ENCODE results near the gene SPACA7. TPM values are rescaled to one million over a fixed set of nuclear protein-coding genes. Genes with fewer than 3 reads are reported as not detected.
"Not testable (repeated sequence)": the region's sequence is repeated elsewhere in the genome, so short reads cannot be mapped to it uniquely, and the experiment has no call there.

SPACA7 gene
- total RNA-seq, 2 donors from 2014 or later: not detected

DNA sequence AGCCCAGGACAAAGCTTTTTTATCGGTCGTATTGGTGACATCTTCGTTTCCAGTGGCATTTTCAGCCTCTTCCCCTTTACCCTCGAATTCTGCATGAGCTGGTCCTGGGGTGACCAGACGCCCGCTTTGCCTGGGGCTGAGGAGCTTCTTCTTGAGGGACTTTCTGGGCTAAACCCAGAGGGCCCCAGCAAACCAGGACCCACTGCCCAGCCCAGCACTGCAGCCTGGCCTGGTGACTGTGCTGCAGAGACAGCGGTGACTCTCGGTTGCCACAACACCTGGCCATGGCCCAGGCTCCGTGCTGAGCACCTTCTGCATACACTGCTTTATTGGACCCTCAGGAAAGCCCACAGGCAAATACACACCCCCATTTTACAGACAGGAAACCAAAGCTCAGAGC, 21.0 kb downstream of the SPACA7 start:
- no peak for DNase-seq
- intact Hi-C loops (cut with DNase I): no loop called here
- ATAC-seq: no peak

DNA sequence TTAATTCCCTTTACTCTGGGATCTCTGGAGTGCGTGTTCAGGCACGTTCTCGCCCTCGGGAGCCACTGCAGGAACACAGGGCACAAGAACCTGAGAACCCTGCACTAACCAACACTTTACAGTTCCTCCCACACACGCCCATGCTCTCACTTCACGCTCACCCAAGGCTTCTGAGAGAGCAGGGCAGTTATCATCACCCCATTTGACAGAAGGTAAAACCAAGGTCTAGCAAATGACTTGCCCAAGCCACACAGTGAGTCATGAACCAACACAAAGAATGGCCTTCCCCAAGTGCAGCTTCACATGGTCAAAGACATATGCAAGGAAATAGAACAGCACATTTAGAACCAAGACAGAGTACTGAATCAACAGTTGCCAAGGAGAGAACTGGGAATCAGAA, 22.2 kb downstream of the SPACA7 start:
- ATAC-seq; intact Hi-C loops (cut with DNase I); DNase-seq: not testable (repeated sequence)

DNA sequence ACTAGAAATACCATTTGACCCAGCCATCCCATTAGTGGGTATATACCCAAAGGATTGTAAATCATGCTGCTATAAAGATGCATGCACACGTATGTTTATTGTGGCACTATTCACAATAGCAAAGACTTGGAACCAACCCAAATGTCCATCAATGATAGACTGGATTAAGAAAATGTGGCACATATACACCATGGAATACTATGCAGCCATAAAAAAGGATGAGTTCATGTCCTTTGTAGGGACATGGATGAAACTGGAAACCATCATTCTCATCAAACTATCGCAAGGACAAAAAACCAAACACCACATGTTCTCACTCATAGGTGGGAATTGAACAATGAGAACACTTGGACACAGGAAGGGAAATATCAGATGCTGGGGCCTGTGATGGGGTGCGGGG, 33.7 kb downstream of the SPACA7 start:
- DNase-seq; intact Hi-C loops (cut with DNase I); ATAC-seq: not testable (repeated sequence)

DNA sequence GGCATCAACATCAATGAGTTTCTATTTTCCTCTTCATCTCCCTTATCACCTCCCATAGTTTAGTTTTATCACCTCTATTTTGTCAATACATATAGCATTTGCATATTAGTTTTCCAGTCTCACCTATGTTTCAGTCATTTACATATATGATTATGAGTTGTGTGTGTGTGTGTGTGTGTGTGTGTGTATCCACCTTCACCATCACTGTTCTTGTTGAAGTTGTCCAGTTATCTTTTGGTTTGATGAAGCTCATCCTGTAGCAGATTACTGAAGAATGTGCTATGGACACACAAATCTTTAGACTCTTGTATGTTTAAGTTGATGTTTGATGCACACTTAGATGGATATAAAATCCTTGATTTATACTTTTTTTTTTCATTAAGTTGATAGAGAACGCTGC, 40.5 kb downstream of the SPACA7 start:
- intact Hi-C loops (cut with DNase I): no loop called here
- DNase-seq (no peak), ATAC-seq (no peak)

DNA sequence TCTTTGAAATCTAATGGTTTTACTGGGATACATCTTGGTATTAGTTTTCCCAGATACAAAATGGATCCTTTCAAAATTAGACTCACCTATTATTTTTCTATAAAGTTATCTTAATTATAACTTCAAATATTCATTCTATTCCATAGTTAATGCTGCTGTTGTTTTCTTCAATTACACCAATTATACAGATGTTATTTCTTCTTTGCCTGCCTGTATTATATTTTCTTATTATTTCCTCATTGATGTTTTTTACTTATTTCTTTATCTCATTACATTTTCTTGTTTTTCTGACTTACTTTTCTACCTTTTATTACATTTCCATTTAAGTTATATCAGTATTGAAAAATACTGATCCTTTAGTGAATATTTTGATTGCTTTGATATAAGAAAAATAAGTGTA, 40.9 kb downstream of the SPACA7 start:
- no peak for DNase-seq
- ATAC-seq: no peak
- intact Hi-C loops (cut with DNase I): no loop called here

DNA sequence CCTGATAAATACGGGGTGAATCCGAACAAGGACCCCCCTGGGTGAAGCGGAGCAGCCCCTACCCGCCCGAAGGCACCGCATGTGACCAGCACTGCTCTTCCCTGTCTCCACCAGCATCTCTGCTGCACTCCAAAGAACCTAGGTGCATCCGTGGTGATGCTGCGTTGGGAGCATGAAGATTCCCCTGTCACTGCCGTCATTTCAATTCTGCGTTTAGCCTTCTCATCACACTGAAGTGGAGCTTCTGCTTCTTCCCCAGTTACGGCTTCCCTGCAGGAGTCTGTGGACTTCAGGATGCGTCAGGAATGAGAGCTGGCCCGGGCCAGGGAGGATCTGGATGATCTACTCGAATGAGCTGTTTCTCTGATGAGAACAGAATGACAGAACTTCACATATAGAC, 47.9 kb downstream of the SPACA7 start:
- ATAC-seq: no peak
- intact Hi-C loops (cut with DNase I): no loop called here
- no peak for DNase-seq

DNA sequence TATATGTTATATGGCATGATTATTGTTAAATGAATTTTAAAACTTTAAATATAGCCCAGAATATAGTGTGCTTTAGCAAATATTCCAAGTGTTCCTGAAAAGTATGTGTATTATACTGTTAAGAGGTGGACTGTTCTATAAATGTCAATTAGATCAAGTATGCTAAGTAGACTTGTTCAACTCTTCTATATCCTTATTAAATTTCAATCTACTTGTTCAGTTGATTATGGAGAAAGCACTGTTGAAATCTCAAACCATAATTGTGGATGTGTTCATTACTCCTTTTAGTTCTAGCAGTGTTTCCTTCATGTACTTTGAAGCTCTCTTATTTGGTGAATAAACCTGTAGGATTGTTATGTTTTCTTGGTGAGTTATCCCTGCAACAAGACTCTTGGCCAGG, 52.5 kb downstream of the SPACA7 start:
- DNase-seq: no peak
- intact Hi-C loops (cut with DNase I): no loop called here
- no peak for ATAC-seq

DNA sequence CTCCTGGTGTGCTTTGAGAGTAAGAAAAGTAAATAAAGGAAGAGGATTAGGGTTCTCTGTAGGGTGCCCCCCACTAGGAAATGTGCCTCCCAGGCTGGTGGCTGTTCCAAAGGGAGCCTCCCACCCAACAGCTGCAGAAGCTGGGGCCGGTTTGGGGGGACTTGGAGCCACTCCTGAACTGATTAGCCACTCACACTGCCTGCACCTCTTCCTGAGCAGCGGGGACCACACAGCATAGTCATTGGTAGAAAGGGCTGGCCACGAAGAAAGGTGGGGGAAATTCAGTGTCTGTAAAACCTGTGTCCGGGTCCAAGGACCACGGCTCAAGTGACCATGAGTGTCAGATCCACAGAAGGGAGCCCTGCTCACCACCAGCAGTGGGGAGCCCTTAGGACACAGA, 55.6 kb downstream of the SPACA7 start:
- DNase-seq (no peak), ATAC-seq (no peak)
- intact Hi-C loops (cut with DNase I): no loop called here

DNA sequence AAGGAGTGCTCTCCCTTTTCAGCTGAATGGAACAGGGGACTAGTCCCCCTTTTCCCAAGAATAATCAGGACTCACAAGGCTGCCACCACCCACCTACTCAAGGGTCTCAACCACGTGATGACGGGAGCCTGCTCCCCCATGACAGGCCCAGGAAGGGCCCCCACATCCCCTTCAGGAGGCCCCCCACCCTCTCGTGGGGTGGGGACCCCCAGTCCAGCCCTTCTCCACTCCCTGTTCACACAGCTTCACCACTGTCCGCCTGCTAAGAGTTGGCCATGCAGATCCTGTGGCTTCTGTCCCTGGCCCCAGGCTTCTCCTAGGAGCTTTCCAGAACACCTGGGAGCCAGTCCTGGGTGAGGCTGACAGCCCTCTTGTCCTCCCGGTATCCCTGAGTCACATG, 56.6 kb downstream of the SPACA7 start:
- intact Hi-C loops (cut with DNase I); ATAC-seq; DNase-seq: not testable (repeated sequence)

DNA sequence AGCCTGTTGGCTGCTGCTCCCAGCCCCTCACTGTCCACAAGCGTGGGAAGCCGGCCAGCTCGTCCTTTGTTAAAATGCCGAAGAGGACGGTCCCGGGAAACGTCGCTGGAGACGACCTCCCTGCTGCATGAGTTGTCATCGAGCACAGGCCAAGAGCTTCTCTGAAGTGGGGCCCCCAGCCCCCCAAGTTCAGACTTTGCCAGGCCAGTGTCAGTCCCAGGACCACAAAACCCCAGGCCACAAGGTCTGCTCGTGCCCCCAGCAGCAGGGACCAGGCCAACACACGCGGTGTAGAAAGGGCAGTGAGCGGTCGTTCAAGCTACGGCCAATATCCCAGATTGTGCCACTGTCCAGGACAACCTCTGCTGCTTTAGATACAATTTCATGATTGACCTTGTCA, 57.4 kb downstream of the SPACA7 start:
- ATAC-seq; intact Hi-C loops (cut with DNase I): not testable (repeated sequence)

DNA sequence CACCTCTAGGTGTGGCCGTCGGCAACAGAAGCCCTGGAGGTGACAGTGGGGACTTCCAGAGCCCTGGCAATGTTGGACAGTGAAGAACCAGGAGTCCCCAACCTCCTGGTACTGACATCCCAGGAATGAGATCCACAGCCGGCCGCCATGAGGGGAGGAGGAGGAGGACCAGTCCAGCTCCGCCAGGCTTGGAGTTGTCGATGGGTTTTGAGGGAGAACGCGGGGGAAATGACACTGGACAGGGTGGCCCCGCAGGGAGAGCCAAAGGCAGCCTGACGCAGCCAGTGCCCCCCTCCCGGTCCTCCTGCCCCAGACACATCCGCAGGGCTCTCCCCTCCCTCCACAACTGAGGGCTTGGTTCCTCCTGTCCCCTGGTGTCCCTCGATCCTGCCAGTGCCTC, 57.9 kb downstream of the SPACA7 start:
- ATAC-seq: no peak
- DNase-seq: no peak
- intact Hi-C loops (cut with DNase I): no loop called here

More for the DNA sequence above, 57.4 kb downstream of the SPACA7 start:
- DNase-seq: not testable (repeated sequence)

DNA sequence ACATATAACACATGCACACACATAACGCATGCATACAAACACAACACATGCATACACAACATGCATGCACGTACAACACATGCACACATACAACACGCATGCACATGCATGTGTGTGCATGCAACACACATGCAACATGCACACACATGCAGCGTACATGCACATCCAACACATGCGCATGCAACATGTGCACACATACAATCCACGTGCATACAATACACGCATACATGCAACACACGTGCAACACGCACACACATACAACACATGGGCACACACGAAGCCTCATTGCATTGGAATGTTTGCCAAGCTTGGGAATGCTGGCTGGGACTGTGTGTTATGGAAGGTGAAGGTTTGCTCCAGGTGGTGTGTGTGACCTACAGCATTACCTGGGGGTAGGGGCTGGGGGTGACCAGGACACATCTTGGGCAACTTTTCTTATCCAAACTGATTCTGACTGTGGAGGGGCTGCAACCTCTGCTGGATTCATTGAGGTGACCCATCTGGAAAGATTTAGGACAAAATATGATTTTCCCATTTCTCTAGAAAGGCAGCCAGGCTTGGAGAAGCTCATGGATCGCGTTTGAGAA, 58.9 kb downstream of the SPACA7 start:
- no peak for ATAC-seq
- DNase-seq: no peak
- intact Hi-C loops (cut with DNase I): no loop called here

DNA sequence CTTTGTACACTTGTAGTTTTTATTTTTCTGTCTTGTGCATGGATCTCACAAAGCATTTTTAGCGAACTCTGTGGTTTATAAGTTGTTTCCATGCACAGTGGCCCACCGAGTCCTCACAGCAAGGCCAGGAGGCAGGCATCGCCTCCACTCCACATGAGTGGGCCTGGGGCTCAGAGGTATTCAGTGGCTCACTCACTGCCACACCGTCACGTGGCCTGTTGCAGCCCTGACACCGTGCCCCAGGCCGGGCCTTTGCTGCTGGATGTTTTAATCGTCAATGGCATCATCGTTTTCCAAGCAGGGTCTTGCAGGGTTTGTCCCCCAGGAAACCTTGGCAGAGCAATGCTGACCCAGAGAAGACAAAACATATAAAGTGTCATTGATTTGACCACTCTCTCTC, 59.8 kb downstream of the SPACA7 start:
- DNase-seq (no peak), ATAC-seq (no peak)
- intact Hi-C loops (cut with DNase I): no loop called here

DNA sequence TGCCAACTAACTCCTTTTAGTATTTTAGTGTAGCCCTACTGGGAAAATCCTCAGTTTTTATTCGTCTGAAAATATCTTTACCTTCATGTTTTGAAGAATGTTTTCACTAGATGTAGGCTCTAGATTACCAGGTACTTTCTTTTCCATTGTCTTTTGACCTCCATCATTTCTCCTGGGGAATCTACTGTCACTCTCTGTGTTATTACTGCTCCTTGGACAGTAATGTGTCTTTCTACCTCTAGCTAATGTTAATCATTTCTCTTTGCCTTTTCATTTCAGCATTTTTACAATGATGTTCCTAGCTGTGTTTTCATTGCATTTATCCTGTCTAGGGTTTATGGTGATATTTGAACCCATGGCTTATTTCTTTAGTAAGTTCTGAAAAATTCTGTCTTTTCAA, 61.9 kb downstream of the SPACA7 start:
- ATAC-seq (no peak), DNase-seq (no peak)
- intact Hi-C loops (cut with DNase I): no loop called here

DNA sequence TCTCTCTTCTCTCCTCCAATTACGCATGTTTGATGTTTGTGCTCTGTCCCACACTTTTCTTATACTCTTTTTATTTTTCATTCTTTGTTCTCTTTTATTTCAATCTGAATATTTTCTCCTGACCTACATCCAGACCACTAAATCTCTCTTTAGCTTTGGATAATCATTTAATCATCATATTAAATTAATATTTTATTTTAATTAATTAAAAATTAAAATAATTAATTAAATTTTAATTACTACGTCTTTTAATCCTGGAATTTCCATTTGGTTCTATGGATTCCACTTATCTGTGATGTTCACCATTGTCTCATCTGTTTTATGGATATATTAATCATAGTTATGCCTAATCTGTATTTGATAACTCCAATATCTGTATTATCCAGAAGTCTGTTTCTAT, 62.4 kb downstream of the SPACA7 start:
- ATAC-seq (no peak), DNase-seq (no peak)
- intact Hi-C loops (cut with DNase I): no loop called here

DNA sequence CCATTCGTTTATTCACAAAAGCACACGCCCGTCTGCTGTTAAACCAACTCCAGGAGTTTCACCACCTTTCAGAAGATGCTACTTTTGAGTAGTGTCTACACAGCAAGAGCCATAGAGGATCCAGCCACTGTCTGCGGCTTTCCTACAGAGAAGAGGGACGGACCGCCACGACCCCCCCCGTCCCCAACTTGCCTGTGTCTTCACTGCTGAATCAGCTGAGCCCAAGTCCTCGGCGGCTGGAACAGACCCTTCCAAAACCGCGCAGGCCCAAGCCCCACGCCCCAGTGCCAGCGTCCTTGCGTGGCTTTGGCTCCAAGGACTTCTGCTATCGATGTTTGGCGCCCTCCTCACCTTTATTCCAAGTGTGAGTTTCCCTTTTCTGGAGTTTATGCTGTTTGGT, 65.1 kb downstream of the SPACA7 start:
- DNase-seq (no peak), ATAC-seq (no peak)
- intact Hi-C loops (cut with DNase I): loop anchor here in 1 of 2 donors (5.0 kb wide), 1 partner anchor 909 kb away; no protein-coding TSS in a partner anchor

DNA sequence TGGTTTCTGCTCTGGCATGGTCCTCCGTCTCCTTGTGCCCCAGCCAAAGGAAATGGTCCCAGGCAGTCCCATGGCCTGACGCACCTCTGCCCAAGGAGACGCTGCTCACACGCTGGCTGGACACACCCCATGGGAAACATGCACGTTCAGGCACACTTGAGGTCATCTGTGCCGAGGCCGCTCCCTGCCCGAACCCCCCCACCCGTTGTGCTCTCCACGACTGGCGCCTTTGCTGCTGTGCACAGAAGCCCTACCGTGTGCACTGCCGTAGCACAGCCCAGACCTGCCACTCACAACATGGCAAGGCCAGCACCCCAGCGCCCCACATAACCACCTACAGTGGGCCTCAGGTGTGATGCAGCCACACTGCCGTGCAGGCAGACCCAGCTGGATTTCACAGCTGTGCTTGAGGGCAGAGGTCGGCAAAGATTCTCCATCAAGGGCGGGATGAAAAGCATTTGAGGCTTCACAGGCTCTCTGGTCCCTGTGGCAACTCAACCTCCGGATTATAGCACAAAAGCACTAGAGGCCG, 65.7 kb downstream of the SPACA7 start:
- intact Hi-C loops (cut with DNase I): loop anchor here in 1 of 2 donors (5.0 kb wide), 1 partner anchor 910 kb away; no protein-coding TSS in a partner anchor
- no peak for DNase-seq

DNA sequence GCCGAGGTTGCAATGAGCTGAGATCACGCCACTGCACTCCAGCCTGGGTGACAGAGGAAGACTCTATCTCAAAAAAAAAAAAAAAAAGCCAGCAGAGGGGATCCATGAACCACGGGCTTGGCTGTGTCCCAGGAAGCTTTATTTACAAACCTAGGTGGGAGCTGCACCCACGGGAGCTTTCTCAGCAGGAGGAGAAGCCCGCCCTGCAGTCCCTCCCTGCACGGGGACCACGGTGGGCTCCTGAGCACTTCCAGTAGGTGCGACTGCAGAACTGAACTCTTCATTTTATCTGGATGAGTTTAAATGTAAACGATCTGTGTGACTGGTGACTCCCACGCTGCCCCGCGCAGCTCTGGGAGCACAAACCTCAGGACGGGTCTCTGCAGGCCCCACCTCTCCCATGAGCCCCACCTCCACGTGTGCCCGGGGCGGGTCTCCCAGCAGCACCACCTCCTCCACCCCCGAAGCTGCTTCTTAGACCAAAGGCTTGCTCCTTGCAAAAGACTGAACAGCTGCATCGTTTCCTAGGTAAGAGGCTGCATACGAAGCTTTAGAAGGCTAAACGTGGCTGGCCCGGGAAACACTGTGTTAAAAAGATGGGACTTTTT, 66.4 kb downstream of the SPACA7 start:
- no peak for ATAC-seq
- no peak for DNase-seq
- intact Hi-C loops (cut with DNase I): loop anchor here in 1 of 2 donors (5.0 kb wide), 1 partner anchor 910 kb away; no protein-coding TSS in a partner anchor

More for the DNA sequence above, 65.7 kb downstream of the SPACA7 start:
- ATAC-seq: no peak

DNA sequence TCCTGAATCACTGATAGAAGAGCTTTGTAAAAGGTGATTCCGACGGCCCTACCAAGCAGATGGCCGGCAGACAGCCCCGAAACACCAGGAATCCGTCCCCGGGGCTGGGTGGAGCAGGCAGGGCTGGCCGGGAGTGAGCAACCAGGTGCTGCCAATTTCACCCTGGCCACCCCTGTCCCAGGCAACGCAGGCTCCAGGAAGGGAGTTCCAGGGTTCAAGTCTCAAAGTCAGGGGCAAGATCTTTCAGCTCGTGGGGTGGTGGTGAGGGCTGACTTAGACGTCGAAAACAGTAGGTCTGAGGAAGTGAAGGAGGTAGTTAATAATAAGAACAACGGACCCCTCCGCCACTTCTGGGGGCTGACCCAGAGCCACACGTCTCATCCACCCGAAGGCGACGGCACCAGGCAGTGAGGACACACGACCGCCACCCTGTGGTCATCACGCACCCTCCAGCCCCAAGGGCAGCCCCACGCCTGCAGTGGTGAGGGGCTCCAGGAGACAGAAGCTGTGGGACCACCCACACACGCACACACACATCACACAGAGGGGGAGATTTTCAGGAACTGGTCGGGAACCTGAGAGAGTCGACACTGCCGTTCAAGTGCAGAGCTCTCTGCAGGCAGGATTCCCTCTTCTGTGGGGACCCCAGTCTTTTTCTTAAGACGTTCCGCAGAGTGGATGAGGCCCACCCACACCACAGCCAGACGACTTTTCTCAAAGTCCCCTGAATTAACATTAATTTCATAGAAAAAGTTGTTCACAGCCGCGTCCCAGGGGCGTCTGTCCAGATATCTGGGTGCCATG, 67.2 kb downstream of the SPACA7 start:
- ATAC-seq (peak in 1 of 2 donors; percentile 54), DNase-seq (no peak)
- intact Hi-C loops (cut with DNase I): loop anchor here in 1 of 2 donors (5.0 kb wide), 1 partner anchor 911 kb away; no protein-coding TSS in a partner anchor

DNA sequence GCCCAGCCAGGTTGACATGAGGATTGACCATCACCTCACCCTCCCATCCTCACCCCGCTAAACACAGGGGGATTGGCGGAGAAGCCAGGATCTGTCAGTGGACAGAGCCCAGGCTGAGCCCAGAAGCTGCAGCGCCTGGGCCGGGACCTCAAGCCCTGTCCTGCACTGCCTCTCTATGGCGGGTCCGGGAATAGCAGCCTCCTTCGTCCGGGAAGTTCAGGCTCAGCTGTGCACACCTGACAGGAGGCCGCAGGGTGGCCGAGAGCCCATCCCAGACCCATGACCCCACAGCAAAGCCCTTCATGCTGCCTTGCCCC, 67.8 kb downstream of the SPACA7 start:
- ATAC-seq (peak; percentile 79 to 81), DNase-seq (peak; percentile 56)
- intact Hi-C loops (cut with DNase I): loop anchor here in 1 of 2 donors (2.0 to 5.0 kb wide), 2 partner anchors 912 to 967 kb away; no protein-coding TSS in a partner anchor
